ENCODE measurements around the gene FAIM2. TPM values are rescaled to one million over a fixed set of nuclear protein-coding genes. Genes with fewer than 3 reads are reported as not detected.

Gene FAIM2
- total and polyA plus RNA-seq, 5 donors from 2014 or later: 0.10 to 6.5 (median 3.0) TPM

GRCh38 chr12:49854976-49855375 is 48.7 kb downstream of the FAIM2 start:
- Histone ChIP-seq H3K4me1 (ENCODE audit: control insufficient read depth, insufficient read depth, low read length, poor library complexity, severe bottlenecking) (no peaks in the 10 kb centered on the region), H3K27ac (ENCODE audit: insufficient read depth, low read length, poor library complexity, severe bottlenecking) (no peak overlapping the region), H3K4me3 (ENCODE audit: low read depth, low read length) (no peak overlapping the region), H3K36me3 (ENCODE audit: control insufficient read depth, insufficient read depth, low read length) (no peaks in the 10 kb centered on the region), H3K9me3 (ENCODE audit: control insufficient read depth in 2 of 2, low read length in 2 of 2) (no peaks in the 10 kb centered on the region), H3K27me3 (ENCODE audit: control insufficient read depth, insufficient read depth, low read length) (peaks cover 4% of the 10 kb centered on the region)
- H3K27ac Mint-ChIP-seq: no peak overlapping the region
- H3K4me3 Mint-ChIP-seq: no peak overlapping the region
- H3K9me3 Mint-ChIP-seq: peaks cover 0 to 2% (median 0%) of the 10 kb centered on the region in 7 donors
- ATAC-seq (ENCODE audit: low read depth in 2 of 2): no peak
- peaks cover 0 to 4% (median 0%) of the 10 kb centered on the region in 4 donors for H3K4me1 Mint-ChIP-seq
- peaks cover 50% of the 10 kb centered on the region for H3K27me3 Mint-ChIP-seq
- DNase-seq: no peak
- H3K36me3 Mint-ChIP-seq: no peaks in the 10 kb centered on the region

- no peak overlapping the region for H3K27ac Mint-ChIP-seq
- H3K27me3 Mint-ChIP-seq: peaks cover 47% of the 10 kb centered on the region
- no peaks in the 10 kb centered on the region for H3K9me3 ChIP-seq (ENCODE audit: control insufficient read depth in 2 of 2, low read length in 2 of 2)
Observed at GRCh38 chr12:49853671-49854070, 50.0 kb downstream of the FAIM2 start.

GRCh38 chr12:49847161-49847560 is 56.5 kb downstream of the FAIM2 start:
- Histone ChIP-seq H3K4me3 (ENCODE audit: low read depth, low read length) (no peak overlapping the region), H3K36me3 (ENCODE audit: control insufficient read depth, insufficient read depth, low read length) (no peaks in the 10 kb centered on the region), H3K27ac (ENCODE audit: insufficient read depth, low read length, poor library complexity, severe bottlenecking) (no peak overlapping the region), H3K27me3 (ENCODE audit: control insufficient read depth, insufficient read depth, low read length) (peaks cover 12% of the 10 kb centered on the region), H3K9me3 (ENCODE audit: control insufficient read depth in 2 of 2, low read length in 2 of 2) (no peaks in the 10 kb centered on the region), H3K4me1 (ENCODE audit: control insufficient read depth, insufficient read depth, low read length, poor library complexity, severe bottlenecking) (peaks cover 21% of the 10 kb centered on the region)
- Mint-ChIP-seq H3K4me3 (peak overlapping the region in 2 of 4 donors; percentile 16 to 70), H3K4me1 (peaks cover 0 to 27% (median 17%) of the 10 kb centered on the region in 4 donors), H3K9me3 (peaks cover 0 to 2% (median 0%) of the 10 kb centered on the region in 7 donors), H3K27ac (peak overlapping the region in 1 of 3 donors; percentile 48), H3K27me3 (peaks cover 31% of the 10 kb centered on the region), H3K36me3 (no peaks in the 10 kb centered on the region)
- DNase-seq (peak in 1 of 3 donors; percentile 49), ATAC-seq (ENCODE audit: low read depth in 2 of 2) (no peak)

More at GRCh38 chr12:49853671-49854070, 50.0 kb downstream of the FAIM2 start:
- Mint-ChIP-seq H3K4me3 (no peak overlapping the region), H3K9me3 (peaks cover 0 to 2% (median 0%) of the 10 kb centered on the region in 7 donors), H3K4me1 (peaks cover 0 to 4% (median 0%) of the 10 kb centered on the region in 4 donors), H3K36me3 (no peaks in the 10 kb centered on the region)
- ATAC-seq (ENCODE audit: low read depth in 2 of 2): no peak
- Histone ChIP-seq H3K4me1 (ENCODE audit: control insufficient read depth, insufficient read depth, low read length, poor library complexity, severe bottlenecking) (no peaks in the 10 kb centered on the region), H3K27ac (ENCODE audit: insufficient read depth, low read length, poor library complexity, severe bottlenecking) (no peak overlapping the region), H3K4me3 (ENCODE audit: low read depth, low read length) (no peak overlapping the region), H3K27me3 (ENCODE audit: control insufficient read depth, insufficient read depth, low read length) (peaks cover 9% of the 10 kb centered on the region), H3K36me3 (ENCODE audit: control insufficient read depth, insufficient read depth, low read length) (no peaks in the 10 kb centered on the region)
- DNase-seq: no peak

GRCh38 chr12:49846032-49846431 is 57.7 kb downstream of the FAIM2 start:
- peak overlapping the region in 2 of 4 donors; percentile 29 to 51 for H3K4me3 Mint-ChIP-seq
- no peak overlapping the region for H3K27ac Mint-ChIP-seq
- ATAC-seq (ENCODE audit: low read depth in 2 of 2) (no peak), DNase-seq (no peak)
- H3K4me3 ChIP-seq (ENCODE audit: low read depth, low read length): no peak overlapping the region
- peaks cover 12% of the 10 kb centered on the region for H3K27me3 ChIP-seq (ENCODE audit: control insufficient read depth, insufficient read depth, low read length)
- peaks cover 26% of the 10 kb centered on the region for H3K4me1 ChIP-seq (ENCODE audit: control insufficient read depth, insufficient read depth, low read length, poor library complexity, severe bottlenecking)
- peaks cover 0 to 38% (median 27%) of the 10 kb centered on the region in 4 donors for H3K4me1 Mint-ChIP-seq
- H3K27me3 Mint-ChIP-seq: peaks cover 20% of the 10 kb centered on the region
- H3K27ac ChIP-seq (ENCODE audit: insufficient read depth, low read length, poor library complexity, severe bottlenecking): no peak overlapping the region
- no peaks in the 10 kb centered on the region for H3K36me3 Mint-ChIP-seq
- H3K9me3 Mint-ChIP-seq: peaks cover 0 to 2% (median 0%) of the 10 kb centered on the region in 7 donors
- no peaks in the 10 kb centered on the region for H3K9me3 ChIP-seq (ENCODE audit: control insufficient read depth in 2 of 2, low read length in 2 of 2)
- H3K36me3 ChIP-seq (ENCODE audit: control insufficient read depth, insufficient read depth, low read length): no peaks in the 10 kb centered on the region

- peaks cover 10% of the 10 kb centered on the region for H3K27me3 Mint-ChIP-seq
- H3K4me3 ChIP-seq (ENCODE audit: low read depth, low read length): no peak overlapping the region
- H3K36me3 Mint-ChIP-seq: no peaks in the 10 kb centered on the region
- no peaks in the 10 kb centered on the region for H3K36me3 ChIP-seq (ENCODE audit: control insufficient read depth, insufficient read depth, low read length)
- peaks cover 9 to 43% (median 28%) of the 10 kb centered on the region in 4 donors for H3K4me1 Mint-ChIP-seq
- peaks cover 8% of the 10 kb centered on the region for H3K27me3 ChIP-seq (ENCODE audit: control insufficient read depth, insufficient read depth, low read length)
- H3K4me3 Mint-ChIP-seq: peak overlapping the region in 3 of 4 donors; percentile 82 to 98 (median 91)
- H3K27ac Mint-ChIP-seq: peak overlapping the region in 2 of 3 donors; percentile 71 to 94
- ATAC-seq (ENCODE audit: low read depth in 2 of 2) (no peak), DNase-seq (no peak)
- peaks cover 26% of the 10 kb centered on the region for H3K4me1 ChIP-seq (ENCODE audit: control insufficient read depth, insufficient read depth, low read length, poor library complexity, severe bottlenecking)
- H3K27ac ChIP-seq (ENCODE audit: insufficient read depth, low read length, poor library complexity, severe bottlenecking): no peak overlapping the region
- H3K9me3 Mint-ChIP-seq: peaks cover 0 to 2% (median 0%) of the 10 kb centered on the region in 7 donors
- H3K9me3 ChIP-seq (ENCODE audit: control insufficient read depth in 2 of 2, low read length in 2 of 2): no peaks in the 10 kb centered on the region
Observed at GRCh38 chr12:49843876-49844437, 59.7 kb downstream of the FAIM2 start.

GRCh38 chr12:49843411-49843810 is 60.3 kb downstream of the FAIM2 start:
- DNase-seq: no peak
- Mint-ChIP-seq H3K27ac (peak overlapping the region; percentile 93 to 95 (median 94)), H3K36me3 (no peaks in the 10 kb centered on the region), H3K27me3 (peaks cover 8% of the 10 kb centered on the region), H3K9me3 (peaks cover 0 to 2% (median 0%) of the 10 kb centered on the region in 7 donors), H3K4me1 (peaks cover 12 to 43% (median 28%) of the 10 kb centered on the region in 4 donors), H3K4me3 (peak overlapping the region; percentile 82 to 98 (median 93))
- peaks cover 4% of the 10 kb centered on the region for H3K27me3 ChIP-seq (ENCODE audit: control insufficient read depth, insufficient read depth, low read length)
- no peaks in the 10 kb centered on the region for H3K9me3 ChIP-seq (ENCODE audit: control insufficient read depth in 2 of 2, low read length in 2 of 2)
- peaks cover 1% of the 10 kb centered on the region for H3K36me3 ChIP-seq (ENCODE audit: control insufficient read depth, insufficient read depth, low read length)
- peaks cover 26% of the 10 kb centered on the region for H3K4me1 ChIP-seq (ENCODE audit: control insufficient read depth, insufficient read depth, low read length, poor library complexity, severe bottlenecking)
- H3K27ac ChIP-seq (ENCODE audit: insufficient read depth, low read length, poor library complexity, severe bottlenecking): peak overlapping the region; percentile 78
- ATAC-seq (ENCODE audit: low read depth in 2 of 2): no peak
- H3K4me3 ChIP-seq (ENCODE audit: low read depth, low read length): peak overlapping the region; percentile 93

- peaks cover 26% of the 10 kb centered on the region for H3K4me1 ChIP-seq (ENCODE audit: control insufficient read depth, insufficient read depth, low read length, poor library complexity, severe bottlenecking)
- peak within 1 kb of the TSS; percentile 93 to 95 (median 94) for H3K27ac Mint-ChIP-seq
- no peaks in the 10 kb centered on the region for H3K9me3 Mint-ChIP-seq
- ATAC-seq (ENCODE audit: low read depth in 2 of 2): peak; percentile 95 to 96
- peak within 1 kb of the TSS; percentile 78 for H3K27ac ChIP-seq (ENCODE audit: insufficient read depth, low read length, poor library complexity, severe bottlenecking)
- H3K4me1 Mint-ChIP-seq: peaks cover 12 to 43% (median 29%) of the 10 kb centered on the region in 4 donors
- H3K4me3 ChIP-seq (ENCODE audit: low read depth, low read length): peak within 1 kb of the TSS; percentile 93
- H3K36me3 Mint-ChIP-seq: no peaks in the 10 kb centered on the region
- H3K4me3 Mint-ChIP-seq: peak within 1 kb of the TSS; percentile 82 to 98 (median 93)
- H3K9me3 ChIP-seq (ENCODE audit: control insufficient read depth in 2 of 2, low read length in 2 of 2): no peaks in the 10 kb centered on the region
- H3K27me3 ChIP-seq (ENCODE audit: control insufficient read depth, insufficient read depth, low read length): no peaks in the 10 kb centered on the region
- H3K36me3 ChIP-seq (ENCODE audit: control insufficient read depth, insufficient read depth, low read length): peaks cover 2% of the 10 kb centered on the region
- peaks cover 8% of the 10 kb centered on the region for H3K27me3 Mint-ChIP-seq
- peak; percentile 90 to 94 (median 90) for DNase-seq
Observed at GRCh38 chr12:49842519-49843352, 61.0 kb downstream of the FAIM2 start, which contains the start of gene BCDIN3D. BCDIN3D (minus strand) TSS chr12:49843106; CDS start chr12:49843087, 19 bp downstream.

Data from CD4-positive, CD25-positive, alpha-beta regulatory T cell (primary cell).